ENCODE results near the gene FOXO3. TPM values are rescaled to one million over a fixed set of nuclear protein-coding genes. Genes with fewer than 3 reads are reported as not detected.

The FOXO3 gene
- total and polyA plus RNA-seq, 2 of the 13 experiments (the other 11 are each of a cell fraction or from before 2014, with no cell fraction given): 16.0 to 22.5 TPM

- TF ChIP-seq ZBTB4 (CRISPR knock-in tag; IDR thresholded peaks at IDR 0.05; ENCODE audit: borderline replicate concordance): no peak
These were observed 172.3 kb downstream of the FOXO3 start (continued) for GRCh38 chr6:108733051-108733450.

- intact Hi-C loops (cut with micrococcal nuclease; ENCODE audit: unreplicated experiment): no loop called here
- Histone ChIP-seq H3K4me3 (replicated peaks in 1 of 3; ENCODE audit: insufficient read depth in 1 of 3, low read depth in 2 of 3, low read length in 3 of 3) (no peak overlapping the region), H3K9me3 (ENCODE audit: low read length) (no peaks in the 10 kb centered on the region), H3K4me1 (ENCODE audit: insufficient read depth, low read length) (peaks cover 86% of the 10 kb centered on the region), H3K9ac (ENCODE audit: insufficient read depth, low read depth, low read length) (no peak overlapping the region), H3K4me2 (ENCODE audit: low read depth, low read length) (no peak overlapping the region), H2AFZ (ENCODE audit: low read length) (no peak overlapping the region), H3K79me2 (ENCODE audit: insufficient read depth, low read length) (no peaks in the 10 kb centered on the region), H3K27ac (ENCODE audit: extremely low read length, insufficient read depth, low read length) (no peak overlapping the region), H4K20me1 (ENCODE audit: insufficient read depth, low read length) (no peaks in the 10 kb centered on the region), H3K36me3 (replicated peaks in 1 of 2; ENCODE audit: control insufficient read depth in 1 of 2, insufficient read depth in 2 of 2, low read length in 2 of 2) (no peaks in the 10 kb centered on the region), H3K27me3 (ENCODE audit: control insufficient read depth in 1 of 2, insufficient read depth in 2 of 2, low read length in 2 of 2) (no peaks in the 10 kb centered on the region; a peak in 1 of 5 replicates)
- ChIA-PET CTCF (ENCODE audit: low intra/inter-chr PET ratio, low total read pairs) (no interaction called here), POLR2A (no interaction called here)
- no peak for DNase-seq (ENCODE audit: low spot score)
- in situ Hi-C loops (cut with HindIII; ENCODE audit: extremely low pct_ligation_motif_present, low pct_unique_long_range_greater_than_20kb): no loop called here
- FAIRE-seq: no peak
- no peak for ATAC-seq
- TF ChIP-seq MTERF4 (CRISPR knock-in tag; IDR thresholded peaks at IDR 0.05): no peak
- no peak for TF ChIP-seq RFX5 (IDR thresholded peaks at IDR 0.05; ENCODE audit: low read depth, low read length)
- no peak for TF ChIP-seq MLXIP (CRISPR knock-in tag; IDR thresholded peaks at IDR 0.05; ENCODE audit: borderline replicate concordance)
- no peak for TF ChIP-seq TARDBP (CRISPR knock-in tag; IDR thresholded peaks at IDR 0.05)
- no peak for TF ChIP-seq NR2F2 (IDR thresholded peaks at IDR 0.05; ENCODE audit: borderline replicate concordance, low read depth)
- TF ChIP-seq ZSCAN21 (CRISPR knock-in tag; IDR thresholded peaks at IDR 0.05; ENCODE audit: borderline replicate concordance): no peak
- no peak for TF ChIP-seq JUN (CRISPR knock-in tag; IDR thresholded peaks at IDR 0.05)
- TF ChIP-seq SOX5 (CRISPR knock-in tag; IDR thresholded peaks at IDR 0.05; ENCODE audit: borderline replicate concordance): no peak
- no peak for TF ChIP-seq IKZF4 (CRISPR knock-in tag; IDR thresholded peaks at IDR 0.05; ENCODE audit: borderline replicate concordance, low read depth, not compliant biosample characterization)
- no peak for TF ChIP-seq NCOA5 (CRISPR knock-in tag; IDR thresholded peaks at IDR 0.05)
- TF ChIP-seq RAD51 (IDR thresholded peaks at IDR 0.05; ENCODE audit: borderline replicate concordance): no peak
- TF ChIP-seq TBX3 (IDR thresholded peaks at IDR 0.05; ENCODE audit: borderline replicate concordance): no peak
- no peak for TF ChIP-seq ZNF598 (CRISPR knock-in tag; IDR thresholded peaks at IDR 0.05; ENCODE audit: borderline replicate concordance)
- 76% methylated on average over 2 of the region's 2 CpGs for WGBS (ENCODE audit: low lambda C conversion rate)
- no TSS peak for BruUV-seq (replicated peaks)
These were observed 173.1 kb downstream of the FOXO3 start for GRCh38 chr6:108733706-108734265.
